Neural cell (in vitro differentiated cells): Measurements from ENCODE around the gene GSE1. TPM values are rescaled to one million over a fixed set of nuclear protein-coding genes. Genes with fewer than 3 reads are reported as not detected.

Source experiments
- H2AFZ ChIP-seq: fragments of 200-600, 300-800 bp; sonication (generic), shearing (Covaris generic); 2 replicates; pipeline ENCODE4 v1.6.0; 2014; ENCODE audit warnings: low read depth, mild to moderate bottlenecking, antibody characterized with exemption, low read length, moderate library complexity
- H3F3A ChIP-seq: fragments of 200-600 bp; shearing (Covaris generic); 2 replicates; pipeline ENCODE4 v1.6.1; 2016; ENCODE audit warnings: mild to moderate bottlenecking, moderate library complexity, mixed read lengths, antibody characterized with exemption, low read length; ENCODE audit not compliant: insufficient read depth, poor library complexity, severe bottlenecking
- H3K27ac ChIP-seq: fragments of 200-600, 300-800 bp; sonication (generic), shearing (Covaris generic); 2 replicates; pipeline ENCODE4 v1.5.1; 2014; ENCODE audit warnings: mild to moderate bottlenecking, low read length, moderate library complexity
- H3K27me3 ChIP-seq: fragments of 300-800, 200-600 bp; sonication (generic), shearing (Covaris generic); 2 replicates; pipeline ENCODE4 v1.6.0; 2014; ENCODE audit warnings: mild to moderate bottlenecking, low read depth, low read length, moderate library complexity; ENCODE audit not compliant: insufficient read depth
- H3K36me3 ChIP-seq: fragments of 300-800, 200-600 bp; sonication (generic), shearing (Covaris generic); 2 replicates; pipeline ENCODE4 v1.5.1; 2014; ENCODE audit warnings: mild to moderate bottlenecking, antibody characterized with exemption, low read length, moderate library complexity; ENCODE audit not compliant: insufficient read depth
- H3K4me2 ChIP-seq: fragments of 300-800, 200-600 bp; sonication (generic), shearing (Covaris generic); 2 replicates; pipeline ENCODE4 v1.6.0; 2014; ENCODE audit warnings: mild to moderate bottlenecking, low read length
- H3K4me3 ChIP-seq: fragments of 300-800, 200-600 bp; sonication (generic), shearing (Covaris generic); 2 replicates; pipeline ENCODE4 v1.5.1; 2014; ENCODE audit warnings: mild to moderate bottlenecking, low read length, moderate library complexity
- H3K79me2 ChIP-seq: fragments of 200-600 bp; shearing (Covaris generic); replicated peaks from 2 replicates; pipeline ENCODE4 v1.6.0; 2014; ENCODE audit warnings: mild to moderate bottlenecking, low read length, moderate library complexity; ENCODE audit not compliant: insufficient read depth
- H3K9ac ChIP-seq: fragments of 300-800, 200-600 bp; sonication (generic), shearing (Covaris generic); 2 replicates; pipeline ENCODE4 v1.6.1; 2016; ENCODE audit warnings: mild to moderate bottlenecking, low read length, mixed read lengths
- H3K9me2 ChIP-seq: fragments of 200-600 bp; shearing (Covaris generic); 2 replicates; pipeline ENCODE4 v1.6.1; 2016; ENCODE audit warnings: mild to moderate bottlenecking, low read length, mixed read lengths; ENCODE audit not compliant: insufficient read depth
- H3K9me3 ChIP-seq: fragments of 200-600, 300-800 bp; sonication (generic), shearing (Covaris generic); 2 replicates; pipeline ENCODE4 v1.6.1; 2016; ENCODE audit warnings: mild to moderate bottlenecking, mixed run types, low read length, moderate library complexity, mixed read lengths
- H4K20me1 ChIP-seq: fragments of 200-600 bp; shearing (Covaris generic); 2 replicates; pipeline ENCODE4 v1.6.1; 2016; ENCODE audit warnings: mild to moderate bottlenecking, mixed run types; ENCODE audit not compliant: insufficient read depth
- CTCF ChIP-seq: fragments of 450-650 bp; IDR thresholded peaks from 2 replicates; pipeline ENCODE4 v1.5.1; 2014; ENCODE audit warnings: antibody characterized with exemption, mild to moderate bottlenecking, moderate library complexity; ENCODE audit not compliant: poor library complexity, severe bottlenecking
- EP300 ChIP-seq: fragments of 450-650 bp; conservative IDR thresholded peaks from 2 replicates; pipeline ENCODE4 v1.6.1; 2014; ENCODE audit warnings: antibody characterized with exemption, mild to moderate bottlenecking, moderate library complexity; ENCODE audit not compliant: poor library complexity, severe bottlenecking
- EZH2 ChIP-seq: fragments of 200-600, 300-800 bp; shearing (Covaris generic), sonication (generic); IDR thresholded peaks from 2 replicates; pipeline ENCODE4 v1.6.1; 2014; ENCODE audit warnings: antibody characterized with exemption, low read length, borderline replicate concordance, mild to moderate bottlenecking; ENCODE audit not compliant: insufficient read depth, poor library complexity, severe bottlenecking
- MXI1 ChIP-seq: fragments of 450-650 bp; conservative IDR thresholded peaks from 2 replicates; pipeline ENCODE4 v1.6.1; 2014; ENCODE audit warnings: antibody characterized with exemption, mild to moderate bottlenecking; ENCODE audit not compliant: poor library complexity, severe bottlenecking
- POLR2AphosphoS5 ChIP-seq: IDR thresholded peaks from 2 replicates; pipeline ENCODE4 v1.6.1; 2012
- RAD21 ChIP-seq: fragments of 450-650 bp; conservative IDR thresholded peaks from 2 replicates; pipeline ENCODE4 v1.6.1; 2014; ENCODE audit warnings: antibody characterized with exemption, mild to moderate bottlenecking, moderate library complexity
- REST ChIP-seq: IDR thresholded peaks from 2 replicates; pipeline ENCODE4 v1.6.1; 2012; ENCODE audit warnings: borderline replicate concordance
- SMC3 ChIP-seq: fragments of 450-650 bp; conservative IDR thresholded peaks from 2 replicates; pipeline ENCODE4 v1.6.1; 2014; ENCODE audit warnings: antibody characterized with exemption, mild to moderate bottlenecking, moderate library complexity; ENCODE audit not compliant: poor library complexity
- TAF1 ChIP-seq: IDR thresholded peaks from 2 replicates; pipeline ENCODE4 v1.6.1; 2012; ENCODE audit warnings: low read depth
- polyA plus RNA-seq: library from polyadenylated mRNA; depleted of rRNA; stranded (reverse); fragments of >200 nt; gene quantifications from 2 replicates; pipeline ENCODE4 v1.2.3, GENCODE V29; 2014

GSE1 gene
- polyA plus RNA-seq, 1 donor from 2014 or later: 35.6 TPM

GRCh38 chr16:85656351-85657266 lies 43.5 kb downstream of the GSE1 start:
- Histone ChIP-seq H3K27me3 (no peaks in the 10 kb centered on the region), H3K4me3 (no peak overlapping the region), H3F3A (no peaks in the 10 kb centered on the region), H3K36me3 (no peaks in the 10 kb centered on the region), H3K27ac (no peak overlapping the region), H3K9ac (no peak overlapping the region), H3K79me2 (no peaks in the 10 kb centered on the region), H4K20me1 (no peaks in the 10 kb centered on the region), H3K4me2 (no peak overlapping the region), H3K9me3 (no peaks in the 10 kb centered on the region), H2AFZ (no peak overlapping the region), H3K9me2 (no peaks in the 10 kb centered on the region)
- TF ChIP-seq SMC3: no peak
- TF ChIP-seq EZH2: no peak
- no peak for TF ChIP-seq CTCF
- no peak for TF ChIP-seq REST
- no peak for TF ChIP-seq POLR2AphosphoS5
- TF ChIP-seq EP300: no peak

- no peak overlapping the region for H2AFZ ChIP-seq
- no peak overlapping the region for H3K4me2 ChIP-seq
- no peak overlapping the region for H3K27ac ChIP-seq
- no peaks in the 10 kb centered on the region for H3K36me3 ChIP-seq
- H3K27me3 ChIP-seq: no peaks in the 10 kb centered on the region
- H3K4me3 ChIP-seq: no peak overlapping the region
- no peaks in the 10 kb centered on the region for H3K79me2 ChIP-seq
- no peaks in the 10 kb centered on the region for H3F3A ChIP-seq
- H3K9me2 ChIP-seq: no peaks in the 10 kb centered on the region
- TF ChIP-seq SMC3 (no peak), TAF1 (no peak), EZH2 (no peak), MXI1 (no peak), POLR2AphosphoS5 (no peak), CTCF (no peak), RAD21 (no peak), EP300 (no peak), REST (no peak)
- no peaks in the 10 kb centered on the region for H4K20me1 ChIP-seq
- no peaks in the 10 kb centered on the region for H3K9me3 ChIP-seq
- no peak overlapping the region for H3K9ac ChIP-seq
Measured at GRCh38 chr16:85657267-85657650, 44.1 kb downstream of the GSE1 start.
